NCI-H1417 treated with DMSO at 0.1 percent for 48 hours (cell line): ENCODE results near the gene SPHK2.
"Not testable (repeated sequence)": the region's sequence is repeated elsewhere in the genome, so short reads cannot be mapped to it uniquely, and the experiment has no call there.

Experiments
- DNase-seq: peaks from one replicate; lab custom pipeline; 2025; lab: John Stamatoyannopoulos, UW

SPHK2 gene

DNA sequence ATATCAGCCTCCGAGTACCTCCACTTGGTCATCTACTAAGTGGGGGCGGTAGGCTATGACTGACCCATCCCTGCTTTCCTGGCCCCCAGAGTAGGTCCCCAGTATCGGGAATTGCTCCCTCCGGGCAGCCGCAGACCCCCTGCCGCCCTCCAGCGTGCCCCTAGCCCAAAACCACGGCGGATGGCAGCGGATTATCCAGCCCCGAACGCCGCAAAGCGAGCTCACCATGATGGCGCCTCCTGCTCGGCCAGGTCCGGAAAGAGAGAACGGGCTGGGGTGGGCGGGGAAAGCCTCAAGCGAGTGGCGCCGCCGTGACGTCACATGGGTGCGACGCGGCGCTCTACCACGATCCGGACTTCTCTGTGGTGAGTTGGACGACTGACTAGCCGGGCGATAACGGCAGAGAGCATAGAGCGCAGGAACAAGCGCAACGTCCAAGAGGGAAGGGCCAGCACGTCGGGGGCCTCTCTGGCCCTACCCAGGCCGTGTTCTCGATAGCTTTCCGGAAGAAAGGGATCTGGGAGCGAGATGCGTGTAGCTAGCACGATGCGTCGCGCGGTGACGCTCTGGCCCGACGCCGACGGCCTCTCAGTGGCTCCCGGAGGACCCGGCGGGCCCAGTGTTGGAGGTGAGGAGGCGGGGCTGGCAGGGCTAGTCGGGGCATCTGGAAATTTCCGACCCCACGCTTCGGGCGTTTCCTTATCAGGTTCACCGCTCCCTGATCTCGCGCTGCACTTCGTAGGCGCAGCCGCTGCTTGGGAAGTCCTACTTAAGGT lies at the start of gene SPHK2, which contains the start of gene RPL18:
SPHK2 (plus strand) TSS at position 591 of the 776 bp plus-strand sequence. CDS start 1,009 bp downstream, outside the sequence.
RPL18 (minus strand) TSS at position 263 of the 776 bp plus-strand sequence; CDS start at position 228, 35 bp downstream.
- DNase-seq: peak; percentile 93

- no peak for DNase-seq
Measured at GRCh38 chr19:48569814-48570213, 49.5 kb upstream of the SPHK2 start.

GRCh38 chr19:48571378-48572162 lies 47.7 kb upstream of the SPHK2 start:
- DNase-seq: no peak

- no peak for DNase-seq
Measured at GRCh38 chr19:48573163-48573505, 46.2 kb upstream of the SPHK2 start.

- no peak for DNase-seq
Measured at GRCh38 chr19:48575931-48576622, 43.2 kb upstream of the SPHK2 start.

- not testable (repeated sequence) for DNase-seq
Measured at GRCh38 chr19:48577908-48578307, 41.4 kb upstream of the SPHK2 start.

DNA sequence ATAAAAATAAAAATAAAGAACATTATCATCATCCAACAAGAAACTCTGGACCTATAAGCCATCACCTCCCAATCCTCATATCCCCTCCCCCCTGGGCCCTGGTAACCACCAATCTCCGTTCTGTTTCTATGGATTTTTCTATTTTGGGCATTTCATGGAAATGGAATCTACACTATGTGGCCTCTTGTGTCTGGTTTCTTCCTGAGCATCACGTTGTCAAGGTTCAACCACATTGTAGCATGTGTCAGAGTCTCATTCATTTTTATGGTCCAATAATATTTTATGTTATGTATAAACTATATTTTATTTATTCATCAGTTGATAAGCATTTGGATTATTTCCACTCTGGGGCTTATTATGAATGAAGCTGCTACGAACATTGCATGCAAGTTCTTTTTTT lies 40.4 kb upstream of the SPHK2 start:
- no peak for DNase-seq

GRCh38 chr19:48582168-48582567 lies 37.1 kb upstream of the SPHK2 start:
- DNase-seq: no peak

- DNase-seq: no peak
Measured at GRCh38 chr19:48587387-48587786, 31.9 kb upstream of the SPHK2 start.

DNA sequence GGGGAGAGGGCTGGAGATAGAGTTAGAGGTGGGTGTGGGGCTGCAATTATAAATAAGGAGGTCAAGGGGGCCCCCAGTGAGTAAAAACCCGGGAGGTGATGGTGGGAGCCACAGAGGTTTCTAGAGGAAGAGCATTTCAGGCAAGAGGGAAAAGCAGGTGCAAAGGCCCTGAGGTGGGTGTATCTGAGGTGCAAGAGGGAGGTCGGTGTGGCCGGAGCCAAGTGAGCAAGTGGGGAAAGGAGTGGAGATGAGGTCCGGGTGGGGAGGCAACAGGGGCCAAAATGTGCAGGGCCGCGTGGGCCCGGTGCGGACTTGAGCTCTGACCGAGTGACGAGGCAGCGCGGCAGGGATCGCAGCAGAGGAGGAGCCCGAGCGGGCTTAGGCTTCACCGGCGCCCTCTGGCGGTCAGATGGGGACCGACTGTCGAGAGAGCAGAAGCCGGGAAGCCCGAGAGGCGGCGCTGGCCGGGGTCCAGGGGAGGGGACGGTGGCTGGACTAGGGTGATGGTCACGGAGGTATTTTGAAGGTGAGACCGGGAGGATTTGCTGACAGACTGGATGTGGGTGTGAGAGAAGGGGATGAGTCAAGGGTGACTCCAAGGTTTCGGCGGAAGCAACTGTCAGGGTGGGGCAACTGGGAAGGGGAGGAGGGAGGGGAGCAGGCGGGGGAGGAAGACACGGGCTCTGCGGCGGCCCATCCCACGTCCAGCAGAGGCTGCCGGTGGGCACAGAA lies 30.5 kb upstream of the SPHK2 start:
- peak; percentile 21 for DNase-seq

DNA sequence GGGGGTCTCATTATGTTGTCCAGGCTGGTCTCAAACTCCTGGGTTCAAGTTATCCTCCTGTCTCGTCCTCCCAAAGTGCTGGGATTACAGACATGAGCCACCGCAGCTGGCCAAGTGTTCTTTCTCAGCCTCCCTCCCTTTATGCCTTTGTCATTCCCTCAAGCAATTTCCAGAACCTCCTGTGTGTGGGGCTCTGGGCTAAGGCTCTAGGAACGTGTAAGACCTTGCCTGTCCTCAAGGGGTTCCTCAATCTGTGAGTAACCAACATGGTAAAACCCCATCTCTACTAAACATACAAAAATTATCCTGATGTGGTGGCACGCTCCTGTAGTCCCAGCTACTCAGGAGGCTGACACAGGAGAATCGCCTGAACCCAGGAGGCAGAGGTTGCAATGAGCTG lies 28.3 kb upstream of the SPHK2 start:
- no peak for DNase-seq

- DNase-seq: no peak
Measured at GRCh38 chr19:48595171-48595570, 24.1 kb upstream of the SPHK2 start.

DNA sequence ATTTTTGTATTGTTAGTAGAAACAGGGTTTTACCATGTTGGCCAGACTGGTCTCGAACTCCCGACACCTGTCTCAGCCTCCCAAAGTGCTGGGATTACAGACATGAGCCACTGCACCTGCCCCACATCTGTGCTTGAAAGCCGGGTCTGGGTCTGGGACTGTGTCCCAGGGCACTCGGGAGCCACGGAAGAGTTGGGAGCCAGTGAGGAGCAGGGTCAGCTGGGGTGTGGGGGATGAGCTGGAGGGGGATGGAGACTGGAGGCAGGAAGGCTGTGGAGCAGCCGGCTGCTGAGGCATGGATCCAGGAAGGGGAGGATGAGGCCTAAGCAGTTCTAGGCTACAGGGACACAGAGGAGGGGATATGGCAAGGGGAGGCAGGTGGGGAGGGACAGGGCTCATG lies 23.5 kb upstream of the SPHK2 start:
- no peak for DNase-seq

DNA sequence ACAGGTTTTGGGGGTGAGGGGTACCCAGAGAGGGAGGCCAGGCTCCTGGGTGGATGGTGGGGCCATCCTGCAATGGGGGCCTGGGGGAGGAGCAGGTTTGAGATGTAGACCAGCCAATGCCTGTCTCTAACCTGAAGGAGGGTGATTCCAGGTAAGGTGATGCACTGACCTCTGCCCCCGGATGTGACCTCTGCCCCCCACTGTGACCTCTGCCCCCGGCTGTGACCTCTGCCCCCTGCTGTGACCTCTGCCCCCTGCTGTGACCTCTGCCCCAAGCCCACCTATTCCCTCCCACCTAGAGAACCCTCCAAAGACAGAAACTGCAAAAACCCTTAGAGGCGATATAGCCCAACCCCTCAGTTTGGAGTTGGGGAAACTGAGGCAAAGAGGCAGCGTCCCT lies 23.1 kb upstream of the SPHK2 start:
- DNase-seq: no peak

GRCh38 chr19:48596679-48597465 lies 22.4 kb upstream of the SPHK2 start:
- DNase-seq: no peak

GRCh38 chr19:48598996-48599700 lies 20.2 kb upstream of the SPHK2 start:
- DNase-seq: no peak

GRCh38 chr19:48600679-48601417 lies 18.5 kb upstream of the SPHK2 start:
- DNase-seq: no peak

DNA sequence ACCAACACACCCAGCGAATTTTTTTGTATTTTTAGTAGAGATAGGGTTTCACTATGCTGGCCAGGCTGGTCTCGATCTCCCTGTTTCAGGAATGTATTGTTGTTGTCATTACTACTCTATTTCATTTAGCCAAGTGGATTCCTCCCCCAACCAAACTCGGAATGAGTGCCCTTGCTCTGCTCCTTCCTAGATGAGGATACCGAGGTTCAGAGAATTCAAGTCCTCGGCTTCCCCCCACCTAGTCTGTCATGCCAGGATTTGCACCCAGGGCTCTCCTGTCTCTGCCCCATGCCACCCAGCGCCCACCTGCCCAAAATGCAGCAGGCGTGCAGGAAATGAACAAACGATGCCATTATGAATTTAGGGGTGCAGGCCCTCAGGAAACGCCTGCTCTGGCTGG lies 16.3 kb upstream of the SPHK2 start:
- no peak for DNase-seq

- no peak for DNase-seq
Measured at GRCh38 chr19:48603449-48603848, 15.9 kb upstream of the SPHK2 start.

DNA sequence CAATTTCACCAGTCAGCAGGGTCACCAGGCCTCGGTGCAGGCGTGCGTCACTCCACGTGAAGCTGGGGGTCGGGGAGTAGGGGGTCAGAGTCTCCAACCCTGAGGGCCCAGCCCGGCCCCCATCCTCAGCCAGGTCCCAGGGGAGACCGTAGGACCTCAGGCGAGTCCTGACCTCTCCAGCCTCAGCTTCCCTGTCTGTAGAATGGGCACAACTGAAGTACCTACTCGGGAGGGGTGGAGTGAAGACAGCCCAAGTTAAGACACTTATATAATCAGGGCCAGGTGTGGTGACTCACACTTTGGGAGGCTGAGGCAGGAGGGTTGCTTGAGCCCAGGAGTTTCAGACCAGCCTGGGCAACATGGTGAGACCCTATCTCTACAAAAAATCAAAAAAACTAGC lies 15.5 kb upstream of the SPHK2 start:
- DNase-seq: no peak
